HCT116 (cell line): Measurements from ENCODE around the gene PIGN. TPM values are rescaled to one million over a fixed set of nuclear protein-coding genes. Genes with fewer than 3 reads are reported as not detected.

Experiments
- ATAC-seq: fragments of 200-7000 bp; cut with Tn5 transposase; 2 replicates; pipeline ENCODE4 v1.9.1; 2020; ENCODE audit warnings: mild to moderate bottlenecking, moderate library complexity
- BruUV-seq: library from RNA; stranded (reverse); fragments of 400-500 nt; replicated peaks from 2 replicates; lab custom pipeline; 2021; lab: Mats Ljungman, UMichigan
- CTCF ChIA-PET: fragments of 300-600 bp; sonication (Branson Sonifier 250); formaldehyde crosslinking; loops from one replicate; lab custom pipeline; 2021; ENCODE audit warnings: antibody characterized with exemption; lab: Charles Lee
- POLR2A ChIA-PET: fragments of 300-600, 350-600 bp; sonication (Branson Sonifier 250); formaldehyde crosslinking; loops from one replicate; lab custom pipeline; 2021; ENCODE audit warnings: antibody characterized with exemption; lab: Charles Lee
- RAD21 ChIA-PET, 2 experiments: fragments of 300-600 bp; sonication (Branson Sonifier 250); formaldehyde crosslinking; loops; one replicate each; lab custom pipeline; 2023; ENCODE audit warnings: low total read pairs in 2 of 2; ENCODE audit not compliant: uncharacterized antibody in 2 of 2, unreplicated experiment in 2 of 2, low non-redundant PET in 1 of 2; lab: Charles Lee
- DNase-seq: peaks from one replicate; pipeline ENCODE4 v3.0.0-alpha.2; 2010; ENCODE audit warnings: low read depth, low spot score
- H2AFZ ChIP-seq: fragments of 200-600 bp; shearing (Covaris generic), sonication (generic); 2 replicates; pipeline ENCODE4 v1.6.1; 2017; ENCODE audit warnings: low read depth, mixed run types, mixed read lengths, antibody characterized with exemption, low read length; ENCODE audit not compliant: poor library complexity, severe bottlenecking
- H3K27ac ChIP-seq: 2 replicates; pipeline ENCODE4 v1.5.1; 2012; ENCODE audit warnings: low read depth, low read length
- H3K27me3 ChIP-seq: fragments of 200-600 bp; sonication (generic); 2 replicates; pipeline ENCODE4 v1.6.1; 2016; ENCODE audit warnings: mixed run types, low read length, mixed read lengths; ENCODE audit not compliant: insufficient read depth
- H3K36me3 ChIP-seq, 2 experiments: fragments of 200-500 bp in 1 of 2; fragments of 200-600 bp in 1 of 2; sonication (Bioruptor generic) in 1 of 2; sonication (generic) in 1 of 2; 2 replicates each; pipeline versions ENCODE4 v1.5.1 to v1.6.1; 2014 to 2016; ENCODE audit warnings: low read length in 2 of 2, inconsistent platforms in 1 of 2, mixed read lengths in 1 of 2, mixed run types in 1 of 2; ENCODE audit not compliant: insufficient read depth in 2 of 2, control insufficient read depth in 1 of 2
- H3K4me1 ChIP-seq, 2 experiments: fragments of 200-600 bp in 1 of 2; sonication (generic) in 1 of 2; 2 replicates each; pipeline versions ENCODE4 v1.5.1 to v1.6.1; 2012 to 2017; ENCODE audit warnings: low read length in 2 of 2, inconsistent platforms in 1 of 2, mild to moderate bottlenecking in 1 of 2, mixed read lengths in 1 of 2, mixed run types in 1 of 2, moderate library complexity in 1 of 2; ENCODE audit not compliant: insufficient read depth in 2 of 2, control insufficient read depth in 1 of 2
- H3K4me2 ChIP-seq: fragments of 200-600 bp; sonication (generic); 2 replicates; pipeline ENCODE4 v1.6.1; 2017; ENCODE audit warnings: mixed run types, low read length, mixed read lengths
- H3K4me3 ChIP-seq, 2 experiments: fragments of 200-600 bp in 1 of 2; sonication (generic) in 1 of 2; replicated peaks in 1 of 2; 2 replicates each; pipeline ENCODE4 v1.5.1; 2011 to 2016; ENCODE audit warnings: low read length in 2 of 2, control low read depth in 1 of 2, low read depth in 1 of 2, mild to moderate bottlenecking in 1 of 2, mixed read lengths in 1 of 2, mixed run types in 1 of 2
- H3K79me2 ChIP-seq: fragments of 200-600 bp; sonication (generic); 2 replicates; pipeline ENCODE4 v1.6.1; 2017; ENCODE audit warnings: mild to moderate bottlenecking, mixed run types, low read length, moderate library complexity, mixed read lengths; ENCODE audit not compliant: insufficient read depth
- H3K9ac ChIP-seq: fragments of 200-600 bp; sonication (generic); 2 replicates; pipeline ENCODE4 v1.6.1; 2016; ENCODE audit warnings: low read length, mixed read lengths
- H3K9me2 ChIP-seq: fragments of 200-600 bp; sonication (generic), shearing (Covaris generic); 2 replicates; pipeline ENCODE4 v1.6.1; 2017; ENCODE audit warnings: mixed run types, mild to moderate bottlenecking, moderate library complexity; ENCODE audit not compliant: insufficient read depth
- H3K9me3 ChIP-seq, 2 experiments: fragments of 200-500 bp in 1 of 2; fragments of 200-600 bp in 1 of 2; sonication (Bioruptor generic) in 1 of 2; sonication (generic) in 1 of 2; 2 replicates each; pipeline ENCODE4 v1.6.1; 2014 to 2017; ENCODE audit warnings: low read length in 2 of 2, mixed read lengths in 2 of 2, inconsistent platforms in 1 of 2, low read depth in 1 of 2, mild to moderate bottlenecking in 1 of 2, mixed run types in 1 of 2, moderate library complexity in 1 of 2; ENCODE audit not compliant: control insufficient read depth in 1 of 2, insufficient read depth in 1 of 2
- H4K20me1 ChIP-seq: fragments of 200-600 bp; sonication (generic), shearing (Covaris generic); 2 replicates; pipeline ENCODE4 v1.6.1; 2017; ENCODE audit warnings: mixed run types, mild to moderate bottlenecking, moderate library complexity; ENCODE audit not compliant: insufficient read depth
- CBX3 ChIP-seq: IDR thresholded peaks from 2 replicates; pipeline ENCODE4 v1.6.1; 2012; ENCODE audit warnings: low read depth
- CTCF ChIP-seq, 3 experiments: fragments of 200-600 bp in 1 of 3; sonication (generic) in 1 of 3; IDR thresholded peaks in 2 of 3; conservative IDR thresholded peaks in 1 of 3; 2 replicates each; pipeline ENCODE4 v1.5.1; 2012 to 2017; ENCODE audit warnings: low read depth in 2 of 3, low read length in 2 of 3, antibody characterized with exemption in 1 of 3, borderline replicate concordance in 1 of 3, control low read depth in 1 of 3, mild to moderate bottlenecking in 1 of 3, mixed read lengths in 1 of 3, mixed run types in 1 of 3, moderate library complexity in 1 of 3; ENCODE audit not compliant: insufficient read depth in 1 of 3
- EZH2phosphoT487 ChIP-seq: fragments of 200-600 bp; IDR thresholded peaks from 2 replicates; pipeline ENCODE4 v1.6.1; 2018; ENCODE audit warnings: antibody characterized with exemption, borderline replicate concordance
- FOSL1 ChIP-seq: IDR thresholded peaks from 2 replicates; pipeline ENCODE4 v1.6.1; 2012; ENCODE audit warnings: low read depth
- JUND ChIP-seq: IDR thresholded peaks from 2 replicates; pipeline ENCODE4 v1.6.1; 2012
- POLR2A ChIP-seq: IDR thresholded peaks from 2 replicates; pipeline ENCODE4 v1.7.0; 2011; ENCODE audit warnings: borderline replicate concordance; ENCODE audit not compliant: insufficient read depth, insufficient read length; ENCODE audit errors: extremely low read depth
- RAD21 ChIP-seq: IDR thresholded peaks from 2 replicates; pipeline ENCODE4 v1.6.1; 2012; ENCODE audit warnings: low read depth, mild to moderate bottlenecking
- REST ChIP-seq: IDR thresholded peaks from 2 replicates; pipeline ENCODE4 v1.6.1; 2012; ENCODE audit warnings: low read depth
- SRF ChIP-seq: IDR thresholded peaks from 2 replicates; pipeline ENCODE4 v1.6.1; 2012; ENCODE audit warnings: low read depth
- TCF7L2 ChIP-seq: IDR thresholded peaks from 2 replicates; pipeline ENCODE4 v1.7.0; 2011; ENCODE audit warnings: borderline replicate concordance, inconsistent platforms; ENCODE audit not compliant: insufficient read depth, insufficient read length; ENCODE audit errors: extremely low read depth
- ZBTB33 ChIP-seq: IDR thresholded peaks from 2 replicates; pipeline ENCODE4 v1.6.1; 2011; ENCODE audit warnings: mild to moderate bottlenecking, low read length, moderate library complexity; ENCODE audit not compliant: insufficient replicate concordance; ENCODE audit errors: extremely low read depth
- ZNF274 ChIP-seq: fragments of 200-500 bp; sonication (Bioruptor generic); IDR thresholded peaks from 2 replicates; pipeline ENCODE4 v1.6.1; 2014; ENCODE audit warnings: mild to moderate bottlenecking, low read depth, low read length, inconsistent platforms
- intact Hi-C: fragments of 100-400 bp; cut with micrococcal nuclease; formaldehyde crosslinking; loops from 2 replicates; pipeline ENCODE4 v1.10.0; 2022
- total RNA-seq: library from RNA; stranded (reverse); gene quantifications from one replicate; pipeline ENCODE4 v1.2.1, GENCODE V29; 2021; ENCODE audit not compliant: unreplicated experiment

Gene PIGN
- total RNA-seq, 1 experiment from 2014 or later, result 12.2 TPM

GRCh38 chr18:62054929-62055498 is 131.8 kb downstream of the PIGN start:
- ChIA-PET POLR2A (no interaction called here), CTCF (no interaction called here), RAD21 (no interaction called here)
- Histone ChIP-seq H3K9ac (no peak overlapping the region), H3K4me3 (no peak overlapping the region), H3K79me2 (no peaks in the 10 kb centered on the region), H2AFZ (no peak overlapping the region), H3K9me3 (no peaks in the 10 kb centered on the region), H3K27me3 (no peaks in the 10 kb centered on the region), H3K9me2 (no peaks in the 10 kb centered on the region), H3K27ac (no peak overlapping the region), H4K20me1 (no peaks in the 10 kb centered on the region), H3K4me1 (no peaks in the 10 kb centered on the region), H3K36me3 (no peaks in the 10 kb centered on the region; a peak in 1 of 4 replicates), H3K4me2 (no peak overlapping the region)
- BruUV-seq, result no TSS peak
- DNase-seq (no peak), ATAC-seq (no peak)
- intact Hi-C loops, result no loop called here
- TF ChIP-seq REST, result no peak
- no peak for TF ChIP-seq SRF

GRCh38 chr18:62048279-62048678 is 138.6 kb downstream of the PIGN start:
- Histone ChIP-seq H3K4me1 (no peaks in the 10 kb centered on the region), H3K27me3 (no peaks in the 10 kb centered on the region), H4K20me1 (no peaks in the 10 kb centered on the region), H2AFZ (no peak overlapping the region), H3K4me3 (no peak overlapping the region), H3K9me2 (no peaks in the 10 kb centered on the region), H3K36me3 (no peaks in the 10 kb centered on the region), H3K79me2 (no peaks in the 10 kb centered on the region), H3K27ac (no peak overlapping the region), H3K4me2 (no peak overlapping the region), H3K9ac (no peak overlapping the region), H3K9me3 (peaks cover 0 to 3% of the 10 kb centered on the region in 2 experiments; a peak in 2 of 4 replicates)
- POLR2A ChIA-PET, result no interaction called here
- intact Hi-C loops, result no loop called here
- RAD21 ChIA-PET, result no interaction called here
- no peak for ATAC-seq
- DNase-seq, result no peak
- CTCF ChIA-PET, result no interaction called here
- no TSS peak for BruUV-seq
- TF ChIP-seq ZBTB33 (no peak), SRF (no peak), ZNF274 (no peak), TCF7L2 (no peak), EZH2phosphoT487 (no peak), POLR2A (no peak), CBX3 (no peak), FOSL1 (no peak), CTCF (IDR thresholded peaks at IDR 0.05 in 2 of 3, conservative IDR thresholded peaks at IDR 0.05 in 1 of 3; ENCODE audit: borderline replicate concordance in 1 of 3, insufficient read depth in 1 of 3, low read depth in 2 of 3, low read length in 2 of 3) (no peak), RAD21 (no peak), JUND (no peak)
